ENCODE data around the gene DOK6.
A peak's percentile ranks its signal among the peaks of the same experiment; 100 is the strongest.

DOK6 gene

GRCh38 chr18:69626171-69626570, 225.5 kb downstream of the DOK6 start:
- H3K27ac ChIP-seq = no peak overlapping the region
- no peak for TF ChIP-seq POLR2AphosphoS5 (IDR thresholded peaks at IDR 0.05; ENCODE audit: borderline replicate concordance, low read depth, low read length)
- TF ChIP-seq EZH2 (IDR thresholded peaks at IDR 0.05) = no peak
- TF ChIP-seq FOXP2 (optimal IDR thresholded peaks at IDR 0.05; ENCODE audit: control extremely low read depth, extremely low read length, insufficient read depth) = no peak
- no peaks in the 10 kb centered on the region for H3K9me3 ChIP-seq (ENCODE audit: low read depth, low read length)
- no peak overlapping the region for H3K4me3 ChIP-seq
- H3K9ac ChIP-seq (ENCODE audit: insufficient read length) = no peak overlapping the region
- no peaks in the 10 kb centered on the region for H3K36me3 ChIP-seq (ENCODE audit: insufficient read depth, low read length)
- no peak for DNase-seq (ENCODE audit: low read depth, low spot score)

GRCh38 chr18:69626643-69627242, 226.1 kb downstream of the DOK6 start:
- Histone ChIP-seq H3K4me3 (no peak overlapping the region), H3K9me3 (ENCODE audit: low read depth, low read length) (no peaks in the 10 kb centered on the region), H3K9ac (ENCODE audit: insufficient read length) (no peak overlapping the region), H3K36me3 (ENCODE audit: insufficient read depth, low read length) (no peaks in the 10 kb centered on the region), H3K27ac (no peak overlapping the region)
- TF ChIP-seq EZH2 (IDR thresholded peaks at IDR 0.05) (no peak), POLR2AphosphoS5 (IDR thresholded peaks at IDR 0.05; ENCODE audit: borderline replicate concordance, low read depth, low read length) (no peak), FOXP2 (optimal IDR thresholded peaks at IDR 0.05; ENCODE audit: control extremely low read depth, extremely low read length, insufficient read depth) (no peak)
- no peak for DNase-seq (ENCODE audit: low read depth, low spot score)

- no peak for TF ChIP-seq POLR2AphosphoS5 (IDR thresholded peaks at IDR 0.05; ENCODE audit: borderline replicate concordance, low read depth, low read length)
- no peak for TF ChIP-seq EZH2 (IDR thresholded peaks at IDR 0.05)
- TF ChIP-seq FOXP2 (optimal IDR thresholded peaks at IDR 0.05; ENCODE audit: control extremely low read depth, extremely low read length, insufficient read depth) = no peak
- Histone ChIP-seq H3K36me3 (ENCODE audit: insufficient read depth, low read length) (no peaks in the 10 kb centered on the region), H3K9ac (ENCODE audit: insufficient read length) (no peak overlapping the region), H3K27ac (no peak overlapping the region), H3K4me3 (no peak overlapping the region), H3K9me3 (ENCODE audit: low read depth, low read length) (no peaks in the 10 kb centered on the region)
- no peak for DNase-seq (ENCODE audit: low read depth, low spot score)
Measured at GRCh38 chr18:69628774-69629359, 228.2 kb downstream of the DOK6 start.

GRCh38 chr18:69631281-69631680, 230.6 kb downstream of the DOK6 start:
- Histone ChIP-seq H3K9ac (ENCODE audit: insufficient read length) (no peak overlapping the region), H3K27ac (peak overlapping the region; percentile 84; the same call in 1 of the 2 replicates), H3K4me3 (no peak overlapping the region), H3K36me3 (ENCODE audit: insufficient read depth, low read length) (no peaks in the 10 kb centered on the region), H3K9me3 (ENCODE audit: low read depth, low read length) (no peaks in the 10 kb centered on the region)
- TF ChIP-seq FOXP2 (optimal IDR thresholded peaks at IDR 0.05; ENCODE audit: control extremely low read depth, extremely low read length, insufficient read depth) (no peak), POLR2AphosphoS5 (IDR thresholded peaks at IDR 0.05; ENCODE audit: borderline replicate concordance, low read depth, low read length) (no peak), EZH2 (IDR thresholded peaks at IDR 0.05) (no peak)
- DNase-seq (ENCODE audit: low read depth, low spot score) = no peak

GRCh38 chr18:69635482-69635881, 234.8 kb downstream of the DOK6 start:
- Histone ChIP-seq H3K9me3 (ENCODE audit: low read depth, low read length) (no peaks in the 10 kb centered on the region), H3K9ac (ENCODE audit: insufficient read length) (no peak overlapping the region), H3K27ac (no peak overlapping the region), H3K36me3 (ENCODE audit: insufficient read depth, low read length) (no peaks in the 10 kb centered on the region), H3K4me3 (no peak overlapping the region)
- TF ChIP-seq FOXP2 (optimal IDR thresholded peaks at IDR 0.05; ENCODE audit: control extremely low read depth, extremely low read length, insufficient read depth) = no peak
- no peak for TF ChIP-seq POLR2AphosphoS5 (IDR thresholded peaks at IDR 0.05; ENCODE audit: borderline replicate concordance, low read depth, low read length)
- TF ChIP-seq EZH2 (IDR thresholded peaks at IDR 0.05) = no peak
- DNase-seq (ENCODE audit: low read depth, low spot score) = no peak

DNA sequence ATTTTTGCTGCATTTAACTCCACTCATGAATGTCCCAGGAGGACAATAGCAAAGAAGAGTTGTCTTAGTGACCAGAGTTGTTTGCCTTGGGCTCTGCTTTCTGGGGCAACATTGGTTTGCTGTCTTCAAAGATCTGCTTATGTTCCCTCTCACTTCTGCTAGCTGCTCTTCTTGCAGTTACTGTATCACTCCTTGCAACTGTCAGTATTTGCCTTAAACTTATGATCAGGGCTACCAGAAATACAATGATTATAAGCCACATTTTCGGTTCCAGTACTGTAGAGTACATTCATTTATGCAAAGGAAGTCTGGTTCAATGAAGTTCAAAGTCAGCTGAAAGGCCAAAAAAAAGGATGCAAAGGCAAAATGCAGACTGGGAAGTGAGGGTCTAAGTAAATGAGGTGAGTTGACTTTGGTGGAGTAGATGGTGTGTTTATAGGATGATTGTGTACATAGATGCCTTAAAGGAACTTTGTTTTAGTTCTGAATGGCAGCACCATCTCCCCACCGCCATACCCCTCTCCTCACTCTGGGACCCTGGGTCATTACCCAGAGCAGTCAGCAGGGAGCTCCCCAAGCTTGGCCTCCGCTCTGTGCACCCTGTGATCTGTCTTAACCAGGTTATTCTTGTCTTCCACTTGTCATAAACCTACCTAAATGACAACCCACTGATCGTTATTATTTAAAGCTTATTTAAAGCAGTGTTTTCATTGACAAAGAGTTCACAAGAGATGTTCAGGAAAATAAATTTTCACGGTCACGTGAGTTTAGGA, 236.0 kb downstream of the DOK6 start:
- no peak overlapping the region for H3K27ac ChIP-seq
- TF ChIP-seq EZH2 (IDR thresholded peaks at IDR 0.05) = no peak
- no peak for TF ChIP-seq POLR2AphosphoS5 (IDR thresholded peaks at IDR 0.05; ENCODE audit: borderline replicate concordance, low read depth, low read length)
- TF ChIP-seq FOXP2 (optimal IDR thresholded peaks at IDR 0.05; ENCODE audit: control extremely low read depth, extremely low read length, insufficient read depth) = no peak

GRCh38 chr18:69638056-69638455, 237.4 kb downstream of the DOK6 start:
- H3K9ac ChIP-seq (ENCODE audit: insufficient read length) = no peak overlapping the region
- H3K9me3 ChIP-seq (ENCODE audit: low read depth, low read length) = no peaks in the 10 kb centered on the region
- DNase-seq (ENCODE audit: low read depth, low spot score) = no peak
- no peak overlapping the region for H3K27ac ChIP-seq
- H3K36me3 ChIP-seq (ENCODE audit: insufficient read depth, low read length) = no peaks in the 10 kb centered on the region
- no peak overlapping the region for H3K4me3 ChIP-seq
- TF ChIP-seq POLR2AphosphoS5 (IDR thresholded peaks at IDR 0.05; ENCODE audit: borderline replicate concordance, low read depth, low read length) = no peak
- no peak for TF ChIP-seq FOXP2 (optimal IDR thresholded peaks at IDR 0.05; ENCODE audit: control extremely low read depth, extremely low read length, insufficient read depth)
- TF ChIP-seq EZH2 (IDR thresholded peaks at IDR 0.05) = no peak

More for the DNA sequence above, 236.0 kb downstream of the DOK6 start:
- Histone ChIP-seq H3K4me3 (no peak overlapping the region), H3K9ac (ENCODE audit: insufficient read length) (no peak overlapping the region), H3K9me3 (ENCODE audit: low read depth, low read length) (no peaks in the 10 kb centered on the region), H3K36me3 (ENCODE audit: insufficient read depth, low read length) (no peaks in the 10 kb centered on the region)
- no peak for DNase-seq (ENCODE audit: low read depth, low spot score)

DNA sequence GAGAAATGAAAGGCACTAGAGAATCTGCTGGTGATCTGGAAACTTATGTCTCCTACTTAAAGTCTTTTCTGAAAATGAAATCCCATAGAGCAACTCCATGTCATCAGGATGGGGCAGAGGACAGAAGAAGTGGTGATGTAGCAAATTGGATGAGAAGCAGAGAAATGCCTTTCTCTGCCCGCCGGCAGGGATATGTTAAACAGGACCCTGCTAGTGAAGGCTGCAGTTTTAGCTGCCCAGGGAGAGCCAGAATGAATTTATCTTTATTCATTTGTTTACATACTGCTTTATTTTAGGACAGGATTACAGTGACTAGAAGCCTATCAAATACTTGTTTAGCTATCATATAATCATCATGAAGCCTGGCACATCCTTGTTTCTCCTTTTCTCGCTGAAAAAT, 247.0 kb downstream of the DOK6 start:
- no peak for DNase-seq (ENCODE audit: low read depth, low spot score)
- TF ChIP-seq POLR2AphosphoS5 (IDR thresholded peaks at IDR 0.05; ENCODE audit: borderline replicate concordance, low read depth, low read length) (no peak), FOXP2 (optimal IDR thresholded peaks at IDR 0.05; ENCODE audit: control extremely low read depth, extremely low read length, insufficient read depth) (no peak), EZH2 (IDR thresholded peaks at IDR 0.05) (no peak)
- H3K36me3 ChIP-seq (ENCODE audit: insufficient read depth, low read length) = no peaks in the 10 kb centered on the region

More for the DNA sequence above, 247.0 kb downstream of the DOK6 start:
- no peak overlapping the region for H3K27ac ChIP-seq
- H3K9me3 ChIP-seq (ENCODE audit: low read depth, low read length) = no peaks in the 10 kb centered on the region
- no peak overlapping the region for H3K4me3 ChIP-seq
- no peak overlapping the region for H3K9ac ChIP-seq (ENCODE audit: insufficient read length)
